ENCODE results near the gene PRSS38. TPM values are rescaled to one million over a fixed set of nuclear protein-coding genes. Genes with fewer than 3 reads are reported as not detected.

PRSS38 gene
- total and polyA plus RNA-seq, 2 donors: not detected

Other genes with a start within 250 kb of the PRSS38 start
- 17.8 TPM for gene JMJD4, start 80.4 kb upstream of the PRSS38 start, total RNA-seq
- gene JMJD4, start 80.4 kb upstream of the PRSS38 start, polyA plus RNA-seq: 14.4 TPM
- 27.2 TPM for gene SNAP47, start 80.2 kb upstream of the PRSS38 start, total RNA-seq
- gene SNAP47, start 80.2 kb upstream of the PRSS38 start, polyA plus RNA-seq: 17.3 TPM
- gene WNT9A, start 132.3 kb downstream of the PRSS38 start, total RNA-seq: 0.24 TPM
- 2.9 TPM for gene WNT9A, start 132.3 kb downstream of the PRSS38 start, polyA plus RNA-seq
- not detected for gene WNT3A, start 191.3 kb downstream of the PRSS38 start, total RNA-seq
- 0.02 TPM for gene WNT3A, start 191.3 kb downstream of the PRSS38 start, polyA plus RNA-seq

Data from thymus (tissue), 2 donors.